ENCODE results near the gene NRDE2.
"Not testable (repeated sequence)": the region's sequence is repeated elsewhere in the genome, so short reads cannot be mapped to it uniquely, and the experiment has no call there.

Gene NRDE2

DNA sequence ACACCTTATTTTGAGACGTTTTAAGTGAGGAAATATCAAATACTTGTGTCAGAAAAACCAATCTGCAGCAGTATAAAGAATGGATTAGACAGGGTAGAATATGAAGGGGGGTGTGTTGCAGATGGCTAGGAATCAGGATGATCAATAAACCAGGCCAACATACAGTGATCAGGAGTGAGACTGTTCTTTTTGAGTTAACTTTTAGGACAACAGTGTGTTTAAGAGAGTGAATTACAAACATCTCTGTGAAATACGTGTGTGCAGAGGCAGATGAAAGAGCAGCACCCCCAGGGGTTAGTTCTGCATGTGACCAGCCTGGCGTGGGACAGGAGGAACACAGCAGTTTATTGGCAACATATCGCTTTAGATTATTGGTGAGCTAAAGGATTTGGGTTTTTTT, 10.6 kb upstream of the NRDE2 start:
- no peak overlapping the region for H3K9ac ChIP-seq (ENCODE audit: low read length in 5 of 5)

DNA sequence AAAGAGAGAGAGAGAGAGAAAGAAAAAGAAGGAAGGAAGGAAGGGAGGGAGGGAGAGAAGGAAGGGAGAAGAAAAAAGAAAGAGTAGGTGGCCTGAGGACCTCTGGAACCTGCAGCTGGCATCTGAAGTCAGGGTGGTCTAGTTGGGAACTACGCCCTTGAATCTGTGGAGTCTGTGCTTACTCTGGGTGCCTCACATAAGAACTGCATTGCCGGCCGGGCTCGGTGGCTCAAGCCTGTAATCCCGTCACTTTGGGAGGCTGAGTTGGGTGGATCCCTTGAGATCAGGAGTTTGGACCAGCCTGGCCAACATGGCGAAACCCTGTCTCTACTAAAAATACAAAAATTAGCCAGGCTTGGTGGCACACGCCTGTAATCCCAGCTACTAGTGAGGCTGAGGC, 10.0 kb upstream of the NRDE2 start:
- Histone ChIP-seq H3K27ac (ENCODE audit: low read depth, low read length) (no peak overlapping the region), H3K9me3 (ENCODE audit: control insufficient read depth in 5 of 5, low read length in 5 of 5) (no peaks in the 10 kb centered on the region), H3K27me3 (ENCODE audit: control insufficient read depth in 5 of 5, insufficient read depth in 4 of 5, low read length in 5 of 5) (peaks cover 0 to 6% (median 0%) of the 10 kb centered on the region in 5 donors), H3K4me3 (ENCODE audit: low read depth in 1 of 5, low read length in 5 of 5) (no peak overlapping the region), H3K4me1 (ENCODE audit: control insufficient read depth in 5 of 5, insufficient read depth in 5 of 5, low read length in 5 of 5) (peaks cover 0 to 3% (median 0%) of the 10 kb centered on the region in 5 donors), H3K36me3 (ENCODE audit: control insufficient read depth in 5 of 5, insufficient read depth in 5 of 5, low read length in 5 of 5) (no peaks in the 10 kb centered on the region), H3K9ac (ENCODE audit: low read length in 5 of 5) (no peak overlapping the region)

More for the DNA sequence above, 10.6 kb upstream of the NRDE2 start:
- H3K4me3 ChIP-seq (ENCODE audit: low read depth in 1 of 5, low read length in 5 of 5): no peak overlapping the region
- H3K9me3 ChIP-seq (ENCODE audit: control insufficient read depth in 5 of 5, low read length in 5 of 5): no peaks in the 10 kb centered on the region
- H3K27me3 ChIP-seq (ENCODE audit: control insufficient read depth in 5 of 5, insufficient read depth in 4 of 5, low read length in 5 of 5): peaks cover 0 to 6% (median 0%) of the 10 kb centered on the region in 5 donors
- H3K4me1 ChIP-seq (ENCODE audit: control insufficient read depth in 5 of 5, insufficient read depth in 5 of 5, low read length in 5 of 5): peaks cover 0 to 3% (median 0%) of the 10 kb centered on the region in 5 donors
- H3K27ac ChIP-seq (ENCODE audit: low read depth, low read length): no peak overlapping the region
- no peaks in the 10 kb centered on the region for H3K36me3 ChIP-seq (ENCODE audit: control insufficient read depth in 5 of 5, insufficient read depth in 5 of 5, low read length in 5 of 5)

DNA sequence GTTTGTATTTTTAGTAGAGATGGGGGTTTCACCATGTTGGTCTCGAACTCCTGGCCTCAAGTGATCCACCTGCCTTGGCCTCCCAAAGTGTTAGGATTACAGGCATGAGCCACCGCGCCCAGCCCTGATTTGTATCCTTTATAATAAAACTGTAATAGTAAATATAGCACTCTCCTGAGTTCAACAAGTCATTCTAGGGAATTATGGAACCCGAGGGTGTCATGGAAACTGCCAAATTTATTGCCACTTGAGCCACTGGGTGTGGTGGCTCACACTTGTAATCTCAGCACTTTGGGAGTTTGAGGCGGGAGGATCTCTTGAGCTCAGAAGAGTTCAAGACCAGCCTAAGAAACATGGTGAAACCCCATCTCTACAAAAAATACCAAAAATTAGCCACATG, 9.5 kb upstream of the NRDE2 start:
- not testable (repeated sequence) for H3K9ac ChIP-seq (ENCODE audit: low read length in 5 of 5)

DNA sequence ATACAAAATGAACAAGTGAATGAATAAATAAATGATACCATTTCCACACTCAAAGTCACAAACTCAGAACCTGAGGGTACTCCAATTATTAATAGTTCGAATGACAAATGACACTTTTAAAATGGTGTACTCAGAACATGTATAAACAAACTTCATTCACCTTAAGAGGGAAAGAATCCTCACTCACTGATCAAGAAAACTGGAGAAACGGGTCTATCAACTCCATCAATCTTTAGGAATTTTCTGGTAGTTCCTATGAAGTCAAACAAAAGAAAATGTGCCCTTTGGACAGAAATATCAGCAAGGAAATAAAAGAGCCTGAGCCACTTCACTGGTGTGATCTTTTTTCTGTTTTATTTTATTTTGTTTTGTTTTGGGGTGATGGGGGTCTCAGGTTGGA, 5.2 kb upstream of the NRDE2 start:
- no peak overlapping the region for H3K27ac ChIP-seq (ENCODE audit: low read depth, low read length)
- H3K27me3 ChIP-seq (ENCODE audit: control insufficient read depth in 5 of 5, insufficient read depth in 4 of 5, low read length in 5 of 5): peaks cover 0 to 6% (median 0%) of the 10 kb centered on the region in 5 donors
- no peak overlapping the region for H3K4me3 ChIP-seq (ENCODE audit: low read depth in 1 of 5, low read length in 5 of 5)

More for the DNA sequence above, 9.5 kb upstream of the NRDE2 start:
- not testable (repeated sequence) for H3K4me1 ChIP-seq (ENCODE audit: control insufficient read depth in 5 of 5, insufficient read depth in 5 of 5, low read length in 5 of 5); H3K9me3 ChIP-seq (ENCODE audit: control insufficient read depth in 5 of 5, low read length in 5 of 5); H3K4me3 ChIP-seq (ENCODE audit: low read depth in 1 of 5, low read length in 5 of 5); H3K27ac ChIP-seq (ENCODE audit: low read depth, low read length); H3K27me3 ChIP-seq (ENCODE audit: control insufficient read depth in 5 of 5, insufficient read depth in 4 of 5, low read length in 5 of 5); H3K36me3 ChIP-seq (ENCODE audit: control insufficient read depth in 5 of 5, insufficient read depth in 5 of 5, low read length in 5 of 5)

DNA sequence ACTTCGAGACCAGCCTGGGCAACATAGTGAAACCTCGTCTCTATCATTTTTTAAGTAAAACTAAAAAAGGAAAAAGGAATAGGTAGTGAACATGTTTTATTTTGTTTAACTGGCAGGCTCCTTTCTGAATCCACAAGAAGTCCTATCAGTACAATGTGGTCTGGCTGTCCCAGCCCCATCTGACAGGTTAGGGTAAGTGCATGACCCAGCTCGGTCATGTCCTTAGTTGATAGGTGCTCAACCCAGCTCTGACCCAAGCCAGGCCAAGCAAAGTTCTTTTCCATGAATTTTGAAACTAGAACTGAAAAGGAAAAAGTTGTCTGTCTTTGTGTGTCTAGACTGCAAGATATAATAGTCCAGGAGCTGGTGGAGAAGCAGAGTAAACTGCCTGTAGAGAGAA, 4.7 kb upstream of the NRDE2 start:
- Histone ChIP-seq H3K27me3 (ENCODE audit: control insufficient read depth in 5 of 5, insufficient read depth in 4 of 5, low read length in 5 of 5) (peaks cover 0 to 6% (median 0%) of the 10 kb centered on the region in 5 donors), H3K4me3 (ENCODE audit: low read depth in 1 of 5, low read length in 5 of 5) (no peak overlapping the region), H3K9me3 (ENCODE audit: control insufficient read depth in 5 of 5, low read length in 5 of 5) (no peaks in the 10 kb centered on the region), H3K27ac (ENCODE audit: low read depth, low read length) (no peak overlapping the region), H3K9ac (ENCODE audit: low read length in 5 of 5) (no peak overlapping the region), H3K4me1 (ENCODE audit: control insufficient read depth in 5 of 5, insufficient read depth in 5 of 5, low read length in 5 of 5) (peaks cover 0 to 7% (median 6%) of the 10 kb centered on the region in 5 donors), H3K36me3 (ENCODE audit: control insufficient read depth in 5 of 5, insufficient read depth in 5 of 5, low read length in 5 of 5) (no peaks in the 10 kb centered on the region)

More for the DNA sequence above, 5.2 kb upstream of the NRDE2 start:
- H3K4me1 ChIP-seq (ENCODE audit: control insufficient read depth in 5 of 5, insufficient read depth in 5 of 5, low read length in 5 of 5): peaks cover 0 to 8% (median 4%) of the 10 kb centered on the region in 5 donors
- H3K9me3 ChIP-seq (ENCODE audit: control insufficient read depth in 5 of 5, low read length in 5 of 5): no peaks in the 10 kb centered on the region
- H3K9ac ChIP-seq (ENCODE audit: low read length in 5 of 5): no peak overlapping the region
- no peaks in the 10 kb centered on the region for H3K36me3 ChIP-seq (ENCODE audit: control insufficient read depth in 5 of 5, insufficient read depth in 5 of 5, low read length in 5 of 5)

DNA sequence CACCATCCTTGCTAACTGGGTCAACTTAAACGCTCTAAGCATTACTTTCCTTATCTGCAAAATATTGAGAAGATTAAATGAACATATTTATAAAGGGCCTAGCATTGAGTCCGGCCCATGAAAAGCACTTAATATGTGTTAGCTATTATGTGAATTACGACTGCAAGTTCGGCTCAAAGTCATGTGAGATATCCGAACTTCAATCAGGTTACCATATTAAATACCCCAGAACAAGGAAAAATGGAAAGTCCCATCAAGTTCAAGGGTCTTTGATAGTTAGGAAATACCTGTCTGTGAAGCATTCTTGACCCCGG, 487 bp upstream of the NRDE2 start:
- peak overlapping the region; percentile 48 to 76 (median 58) for H3K9ac ChIP-seq (ENCODE audit: low read length in 5 of 5)
- peak overlapping the region; percentile 65 for H3K27ac ChIP-seq (ENCODE audit: low read depth, low read length)

DNA sequence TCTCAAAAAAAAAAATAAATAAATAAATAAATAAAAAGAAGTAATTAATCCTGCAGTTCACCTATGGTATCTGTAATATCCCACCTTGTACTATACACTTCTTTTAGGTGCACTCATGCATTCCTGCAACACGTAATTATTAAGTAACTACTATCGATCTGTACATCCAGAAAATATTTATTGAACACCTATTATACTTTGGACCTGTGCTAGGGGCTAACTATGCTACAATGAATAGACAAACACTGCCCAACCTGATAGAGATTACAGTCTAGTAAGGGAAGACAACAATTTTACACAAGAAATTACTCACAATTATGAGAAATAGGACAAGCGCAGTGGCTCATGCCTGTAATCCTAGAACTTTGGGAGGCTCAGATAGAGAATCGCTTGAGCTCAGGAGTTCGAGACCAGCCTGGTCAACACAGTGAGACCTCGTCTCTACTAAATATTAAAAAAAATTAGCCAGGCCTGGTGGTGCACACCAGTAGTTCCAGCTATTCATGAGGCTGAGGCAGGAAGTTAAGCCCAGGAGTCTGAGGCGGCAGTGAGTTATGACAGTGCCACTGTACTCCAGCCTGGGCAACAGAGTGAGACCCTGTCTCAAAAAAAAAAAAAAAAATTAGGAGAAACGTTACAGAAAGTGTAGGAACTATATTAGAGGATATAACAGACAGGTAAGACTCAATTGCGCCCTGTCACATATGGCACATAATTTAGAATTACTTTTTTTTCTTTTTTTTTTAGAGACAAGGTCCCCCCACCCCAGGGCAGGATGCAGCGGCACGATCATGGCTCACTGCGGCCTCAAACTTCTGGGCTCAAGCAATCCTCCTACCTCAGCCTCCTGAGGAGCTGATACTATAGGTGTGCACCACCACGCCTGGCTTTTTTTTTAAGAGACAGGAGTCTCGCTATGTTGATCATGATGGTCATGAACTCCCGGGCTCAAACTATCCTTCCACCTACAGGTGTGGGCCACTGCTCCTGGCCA, 1.2 kb downstream of the NRDE2 start:
- Histone ChIP-seq H3K9me3 (ENCODE audit: control insufficient read depth in 5 of 5, low read length in 5 of 5) (no peaks in the 10 kb centered on the region), H3K4me1 (ENCODE audit: control insufficient read depth in 5 of 5, insufficient read depth in 5 of 5, low read length in 5 of 5) (peaks cover 2 to 17% (median 16%) of the 10 kb centered on the region in 5 donors), H3K9ac (ENCODE audit: low read length in 5 of 5) (peak overlapping the region in 4 of 5 donors; percentile 64 to 88 (median 84)), H3K4me3 (ENCODE audit: low read depth in 1 of 5, low read length in 5 of 5) (peak overlapping the region; percentile 79 to 96 (median 90)), H3K36me3 (ENCODE audit: control insufficient read depth in 5 of 5, insufficient read depth in 5 of 5, low read length in 5 of 5) (no peaks in the 10 kb centered on the region), H3K27me3 (ENCODE audit: control insufficient read depth in 5 of 5, insufficient read depth in 4 of 5, low read length in 5 of 5) (no peaks in the 10 kb centered on the region), H3K27ac (ENCODE audit: low read depth, low read length) (peak overlapping the region; percentile 65)

More for the DNA sequence above, 487 bp upstream of the NRDE2 start:
- Histone ChIP-seq H3K9me3 (ENCODE audit: control insufficient read depth in 5 of 5, low read length in 5 of 5) (no peaks in the 10 kb centered on the region), H3K4me3 (ENCODE audit: low read depth in 1 of 5, low read length in 5 of 5) (peak overlapping the region; percentile 79 to 94 (median 85)), H3K4me1 (ENCODE audit: control insufficient read depth in 5 of 5, insufficient read depth in 5 of 5, low read length in 5 of 5) (peaks cover 2 to 17% (median 16%) of the 10 kb centered on the region in 5 donors), H3K27me3 (ENCODE audit: control insufficient read depth in 5 of 5, insufficient read depth in 4 of 5, low read length in 5 of 5) (no peaks in the 10 kb centered on the region), H3K36me3 (ENCODE audit: control insufficient read depth in 5 of 5, insufficient read depth in 5 of 5, low read length in 5 of 5) (no peaks in the 10 kb centered on the region)

DNA sequence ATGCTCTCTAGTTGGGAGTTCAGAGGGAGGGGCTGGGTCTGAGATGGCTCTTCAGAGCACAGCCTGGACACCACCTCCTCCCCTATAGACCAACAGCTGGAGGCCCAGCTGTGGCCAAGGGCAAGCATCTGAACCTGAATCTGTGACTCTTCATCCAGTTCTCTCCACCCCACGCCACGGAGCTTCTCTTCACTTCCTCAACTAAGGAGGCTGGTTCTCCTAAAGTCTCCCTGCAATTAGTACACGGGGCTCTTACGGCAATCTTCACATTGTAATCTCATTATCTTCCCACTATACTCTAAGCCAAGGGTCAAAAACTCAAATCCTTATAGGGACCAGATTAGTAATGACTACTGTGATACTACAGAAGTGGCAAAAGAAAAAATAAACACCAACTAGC, 9.8 kb downstream of the NRDE2 start:
- Histone ChIP-seq H3K27me3 (ENCODE audit: control insufficient read depth in 5 of 5, insufficient read depth in 4 of 5, low read length in 5 of 5) (no peaks in the 10 kb centered on the region), H3K27ac (ENCODE audit: low read depth, low read length) (no peak overlapping the region), H3K4me3 (ENCODE audit: low read depth in 1 of 5, low read length in 5 of 5) (no peak overlapping the region), H3K9ac (ENCODE audit: low read length in 5 of 5) (no peak overlapping the region), H3K9me3 (ENCODE audit: control insufficient read depth in 5 of 5, low read length in 5 of 5) (no peaks in the 10 kb centered on the region), H3K4me1 (ENCODE audit: control insufficient read depth in 5 of 5, insufficient read depth in 5 of 5, low read length in 5 of 5) (peaks cover 0 to 5% (median 0%) of the 10 kb centered on the region in 5 donors), H3K36me3 (ENCODE audit: control insufficient read depth in 5 of 5, insufficient read depth in 5 of 5, low read length in 5 of 5) (peaks cover 3 to 11% (median 5%) of the 10 kb centered on the region in 5 donors)

DNA sequence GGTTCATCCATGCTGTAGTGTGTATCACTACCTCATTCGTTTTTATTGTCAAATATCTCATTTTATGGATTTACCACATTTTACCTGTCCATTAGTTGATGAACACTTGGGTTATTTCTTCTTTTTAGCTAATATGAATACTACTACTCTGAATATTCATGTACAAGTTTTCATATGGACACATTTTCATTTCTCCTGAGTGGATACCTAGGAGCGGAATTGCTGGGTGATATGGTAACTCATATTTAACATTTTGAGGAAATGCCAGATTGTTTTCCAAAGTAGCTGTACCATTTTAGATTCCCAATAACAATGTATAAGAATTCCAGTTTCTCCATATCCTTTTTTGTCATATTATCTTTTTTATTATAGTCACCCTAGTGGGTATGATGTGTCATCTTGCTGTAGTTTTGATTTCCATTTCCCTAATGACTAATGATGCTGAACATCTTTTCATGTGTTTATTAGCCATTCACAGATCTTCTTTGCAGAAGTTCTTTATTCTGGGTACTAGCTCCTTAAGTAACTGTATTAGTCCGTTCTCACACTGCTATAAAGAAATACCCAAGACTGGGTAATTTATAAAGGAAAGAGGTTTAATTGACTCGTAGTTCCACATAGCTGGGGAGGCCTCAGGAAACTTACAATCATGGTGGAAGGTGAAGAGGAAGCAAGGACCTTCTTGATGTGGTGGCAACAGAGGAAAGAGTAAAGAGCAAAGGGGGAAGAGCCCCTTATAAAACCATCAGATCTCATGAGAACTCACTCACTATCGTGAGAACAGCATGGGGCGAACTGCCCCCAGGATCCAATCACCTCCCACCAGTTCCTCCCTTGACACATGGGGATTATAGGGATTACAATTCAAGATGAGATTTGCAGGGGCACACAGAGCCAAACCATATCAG, 11.9 kb downstream of the NRDE2 start:
- Histone ChIP-seq H3K4me1 (ENCODE audit: control insufficient read depth in 5 of 5, insufficient read depth in 5 of 5, low read length in 5 of 5) (no peaks in the 10 kb centered on the region), H3K36me3 (ENCODE audit: control insufficient read depth in 5 of 5, insufficient read depth in 5 of 5, low read length in 5 of 5) (peaks cover 13 to 24% (median 19%) of the 10 kb centered on the region in 5 donors), H3K4me3 (ENCODE audit: low read depth in 1 of 5, low read length in 5 of 5) (no peak overlapping the region), H3K27me3 (ENCODE audit: control insufficient read depth in 5 of 5, insufficient read depth in 4 of 5, low read length in 5 of 5) (no peaks in the 10 kb centered on the region), H3K9ac (ENCODE audit: low read length in 5 of 5) (no peak overlapping the region), H3K9me3 (ENCODE audit: control insufficient read depth in 5 of 5, low read length in 5 of 5) (no peaks in the 10 kb centered on the region), H3K27ac (ENCODE audit: low read depth, low read length) (no peak overlapping the region)

Measured in subcutaneous abdominal adipose tissue (tissue), 5 donors.